ENCODE measurements around the gene PPME1. TPM values are rescaled to one million over a fixed set of nuclear protein-coding genes. Genes with fewer than 3 reads are reported as not detected.

The PPME1 gene
- total RNA-seq, 2 donors from 2014 or later, result 44.1 to 61.5 TPM

- no peak overlapping the region for H3K27ac ChIP-seq
- no peak overlapping the region for H3K4me3 ChIP-seq
- H3K9me3 ChIP-seq, result no peaks in the 10 kb centered on the region
- no peak for TF ChIP-seq CTCF (IDR thresholded peaks at IDR 0.05)
- H3K9ac ChIP-seq (ENCODE audit: low read depth in 2 of 2, low read length in 2 of 2), result no peak overlapping the region
- intact Hi-C loops (cut with DNase I), result no loop called here
- H3K27me3 ChIP-seq, result no peaks in the 10 kb centered on the region
- no peaks in the 10 kb centered on the region for H3K36me3 ChIP-seq
- no peaks in the 10 kb centered on the region for H3K4me1 ChIP-seq
- DNase-seq, result no peak
Observed at GRCh38 chr11:74226907-74227306, 55.8 kb downstream of the PPME1 start.

GRCh38 chr11:74232311-74232950 lies 61.3 kb downstream of the PPME1 start:
- TF ChIP-seq CTCF (IDR thresholded peaks at IDR 0.05), result no peak
- Histone ChIP-seq H3K4me3 (no peak overlapping the region), H3K9me3 (no peaks in the 10 kb centered on the region), H3K4me1 (no peaks in the 10 kb centered on the region), H3K27ac (no peak overlapping the region), H3K9ac (ENCODE audit: low read depth in 2 of 2, low read length in 2 of 2) (no peak overlapping the region), H3K36me3 (peaks cover 5% of the 10 kb centered on the region), H3K27me3 (no peaks in the 10 kb centered on the region)
- no peak for DNase-seq
- intact Hi-C loops (cut with DNase I), result no loop called here

GRCh38 chr11:74233683-74234082 lies 62.6 kb downstream of the PPME1 start:
- no peak for DNase-seq
- Histone ChIP-seq H3K4me1 (no peaks in the 10 kb centered on the region), H3K36me3 (peaks cover 5% of the 10 kb centered on the region), H3K27me3 (no peaks in the 10 kb centered on the region), H3K9me3 (no peaks in the 10 kb centered on the region), H3K27ac (no peak overlapping the region), H3K9ac (ENCODE audit: low read depth in 2 of 2, low read length in 2 of 2) (no peak overlapping the region), H3K4me3 (no peak overlapping the region)
- intact Hi-C loops (cut with DNase I), result no loop called here
- TF ChIP-seq CTCF (IDR thresholded peaks at IDR 0.05), result no peak

GRCh38 chr11:74235121-74235520 lies 64.0 kb downstream of the PPME1 start:
- Histone ChIP-seq H3K27ac (no peak overlapping the region), H3K36me3 (peaks cover 5% of the 10 kb centered on the region), H3K4me3 (no peak overlapping the region), H3K9me3 (no peaks in the 10 kb centered on the region), H3K27me3 (no peaks in the 10 kb centered on the region), H3K4me1 (no peaks in the 10 kb centered on the region), H3K9ac (ENCODE audit: low read depth in 2 of 2, low read length in 2 of 2) (no peak overlapping the region)
- intact Hi-C loops (cut with DNase I), result no loop called here
- DNase-seq, result no peak
- no peak for TF ChIP-seq CTCF (IDR thresholded peaks at IDR 0.05)

DNA sequence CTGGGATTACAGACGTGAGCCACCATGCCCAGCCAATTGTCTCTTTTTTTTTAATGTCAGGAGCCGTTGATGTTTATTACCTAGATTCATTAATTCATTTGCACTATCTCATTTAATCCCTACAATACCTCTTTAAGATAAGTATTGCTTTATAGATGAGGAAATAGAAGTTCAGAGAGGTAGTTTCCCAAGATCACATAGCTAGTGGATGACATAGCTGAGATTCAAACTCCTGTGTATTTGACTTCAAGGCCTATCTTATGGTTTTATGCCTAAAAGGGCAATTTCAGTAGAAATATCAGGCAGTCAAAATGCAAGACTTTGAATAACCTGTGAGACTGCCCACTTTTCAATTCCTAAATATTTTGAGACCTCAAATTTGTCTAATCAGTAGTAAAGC lies 66.5 kb downstream of the PPME1 start:
- TF ChIP-seq CTCF (IDR thresholded peaks at IDR 0.05), result no peak
- Histone ChIP-seq H3K9ac (ENCODE audit: low read depth in 2 of 2, low read length in 2 of 2) (no peak overlapping the region), H3K27me3 (no peaks in the 10 kb centered on the region), H3K4me3 (no peak overlapping the region), H3K4me1 (no peaks in the 10 kb centered on the region), H3K27ac (no peak overlapping the region), H3K36me3 (peaks cover 5% of the 10 kb centered on the region), H3K9me3 (no peaks in the 10 kb centered on the region)
- intact Hi-C loops (cut with DNase I), result no loop called here
- DNase-seq, result no peak
